ENCODE data around the gene PLEKHG4B. TPM values are rescaled to one million over a fixed set of nuclear protein-coding genes. Genes with fewer than 3 reads are reported as not detected.

Gene PLEKHG4B
- polyA plus RNA-seq, 3 donors: not detected

DNA sequence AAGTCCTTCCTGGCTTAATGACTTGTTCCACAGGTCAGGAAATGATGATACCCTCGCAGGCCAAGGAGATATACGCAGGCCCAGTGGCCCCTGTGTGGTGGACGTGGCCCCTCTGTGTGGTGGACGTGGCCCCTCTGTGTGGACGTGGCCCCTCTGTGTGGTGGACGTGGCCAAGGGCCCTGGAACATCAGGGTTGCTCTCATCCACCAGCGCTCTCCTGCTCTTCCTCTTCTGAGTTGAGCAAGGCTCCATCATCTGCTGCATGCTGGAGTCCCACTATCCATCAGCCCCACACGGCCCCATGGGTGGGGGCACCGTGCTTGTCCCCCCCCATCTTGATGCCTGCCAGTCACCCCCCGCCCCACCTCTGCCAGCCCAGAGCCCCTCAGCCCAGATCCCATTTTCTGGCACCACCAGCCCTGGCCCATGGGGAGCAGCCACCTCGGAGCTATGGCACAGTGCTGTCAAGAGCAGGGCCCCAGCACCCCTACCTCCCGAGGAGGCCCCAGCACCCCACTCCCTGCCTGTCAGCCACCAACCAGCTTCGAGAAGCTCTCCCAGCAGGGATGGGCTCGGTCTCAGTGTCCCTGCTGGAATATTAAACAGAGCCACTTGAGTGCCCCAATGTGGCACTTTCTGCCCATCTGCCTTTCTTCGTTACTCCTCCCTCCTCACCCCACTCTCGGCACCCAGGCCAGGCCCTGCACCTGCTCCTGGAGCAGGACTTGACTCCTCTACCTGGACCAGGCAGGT, 107.4 kb downstream of the PLEKHG4B start:
- Histone ChIP-seq H3K79me2 (ENCODE audit: insufficient read depth, low read length) (no peaks in the 10 kb centered on the region), H3K4me2 (replicated peaks; ENCODE audit: extremely low read depth, low read length, poor library complexity, severe bottlenecking) (no peak overlapping the region), H3K4me1 (ENCODE audit: control insufficient read depth in 1 of 2, insufficient read depth in 2 of 2, low read length in 2 of 2) (no peaks in the 10 kb centered on the region), H2AFZ (ENCODE audit: insufficient read depth, low read depth, low read length, poor library complexity, severe bottlenecking) (no peak overlapping the region), H3K36me3 (replicated peaks in 1 of 2; ENCODE audit: control insufficient read depth in 1 of 2, insufficient read depth in 2 of 2, low read length in 2 of 2) (peaks cover 10 to 12% of the 10 kb centered on the region in 2 donors), H4K20me1 (ENCODE audit: insufficient read depth, low read length) (no peaks in the 10 kb centered on the region), H3K27me3 (ENCODE audit: control insufficient read depth in 2 of 2, insufficient read depth in 2 of 2, low read length in 2 of 2) (no peaks in the 10 kb centered on the region), H3K27ac (ENCODE audit: low read depth in 1 of 2, low read length in 2 of 2) (no peak overlapping the region), H3K4me3 (replicated peaks in 1 of 3; ENCODE audit: low read depth in 2 of 3, low read length in 3 of 3) (no peak overlapping the region), H3K9me3 (replicated peaks in 1 of 2; ENCODE audit: control insufficient read depth in 1 of 2, insufficient read depth in 1 of 2, low read length in 2 of 2) (no peaks in the 10 kb centered on the region), H3K9ac (ENCODE audit: insufficient read depth, low read length, poor library complexity, severe bottlenecking) (no peak overlapping the region)
- 95% methylated on average over 14 of the region's 16 CpGs for whole genome bisulfite sequencing (ENCODE audit: insufficient coverage)
- H3K27me3 Mint-ChIP-seq (ENCODE audit: low read depth in 3 of 3): peaks cover 0 to 2% (median 2%) of the 10 kb centered on the region in 3 donors
- DNase-seq: no peak
- no peak overlapping the region for H3K4me3 Mint-ChIP-seq
- no peaks in the 10 kb centered on the region for H3K4me1 Mint-ChIP-seq
- TF ChIP-seq CTCF (IDR thresholded peaks at IDR 0.05): no peak
- H3K27ac Mint-ChIP-seq: no peak overlapping the region
- no peaks in the 10 kb centered on the region for H3K9me3 Mint-ChIP-seq
- H3K36me3 Mint-ChIP-seq: peaks cover 9 to 13% of the 10 kb centered on the region in 2 donors
- intact Hi-C loops (cut with micrococcal nuclease): no loop called here

DNA sequence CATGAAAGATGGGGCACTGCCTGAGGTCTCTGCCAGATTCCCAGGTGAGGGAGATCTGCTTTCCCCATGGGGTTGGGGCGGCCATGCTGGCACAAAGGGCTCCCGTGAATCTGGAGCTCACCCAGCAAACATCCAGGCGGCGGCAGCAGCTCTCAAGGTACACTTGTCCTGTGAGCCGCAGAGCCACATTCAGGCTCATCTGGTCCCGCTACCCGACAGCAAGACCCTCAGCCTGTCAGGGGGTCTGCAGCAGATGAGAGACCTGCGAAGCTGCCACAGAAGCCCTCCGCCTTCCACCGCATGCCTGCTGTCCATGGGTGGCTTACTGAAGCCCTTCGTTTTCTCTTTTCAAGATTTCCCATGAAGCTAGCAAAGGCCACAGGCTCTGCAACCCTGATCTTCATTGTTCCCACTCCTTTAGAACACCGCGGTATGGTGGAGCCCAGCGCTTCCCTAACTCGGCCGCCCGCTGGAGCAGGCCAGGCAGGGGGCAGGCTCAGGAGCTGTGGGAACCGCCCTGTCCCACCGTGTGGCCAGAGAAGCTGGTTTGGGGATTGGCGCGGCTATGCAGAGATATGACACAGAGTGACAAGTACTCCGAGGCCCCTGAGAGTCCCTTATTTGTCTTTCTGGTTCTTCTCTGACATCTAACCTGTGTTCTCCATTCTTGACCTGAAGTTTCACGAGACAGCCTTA, 108.1 kb downstream of the PLEKHG4B start:
- Histone ChIP-seq H3K36me3 (replicated peaks in 1 of 2; ENCODE audit: control insufficient read depth in 1 of 2, insufficient read depth in 2 of 2, low read length in 2 of 2) (peaks cover 16 to 19% of the 10 kb centered on the region in 2 donors), H3K4me1 (ENCODE audit: control insufficient read depth in 1 of 2, insufficient read depth in 2 of 2, low read length in 2 of 2) (no peaks in the 10 kb centered on the region), H3K27me3 (ENCODE audit: control insufficient read depth in 2 of 2, insufficient read depth in 2 of 2, low read length in 2 of 2) (no peaks in the 10 kb centered on the region), H3K9ac (ENCODE audit: insufficient read depth, low read length, poor library complexity, severe bottlenecking) (no peak overlapping the region), H3K27ac (ENCODE audit: low read depth in 1 of 2, low read length in 2 of 2) (no peak overlapping the region), H3K9me3 (replicated peaks in 1 of 2; ENCODE audit: control insufficient read depth in 1 of 2, insufficient read depth in 1 of 2, low read length in 2 of 2) (no peaks in the 10 kb centered on the region), H3K4me2 (replicated peaks; ENCODE audit: extremely low read depth, low read length, poor library complexity, severe bottlenecking) (no peak overlapping the region), H4K20me1 (ENCODE audit: insufficient read depth, low read length) (no peaks in the 10 kb centered on the region), H3K79me2 (ENCODE audit: insufficient read depth, low read length) (no peaks in the 10 kb centered on the region), H3K4me3 (replicated peaks in 1 of 3; ENCODE audit: low read depth in 2 of 3, low read length in 3 of 3) (no peak overlapping the region), H2AFZ (ENCODE audit: insufficient read depth, low read depth, low read length, poor library complexity, severe bottlenecking) (no peak overlapping the region)
- peak overlapping the region in 1 of 7 donors; percentile 32 for H3K27ac Mint-ChIP-seq
- intact Hi-C loops (cut with micrococcal nuclease): no loop called here
- no peak for DNase-seq
- TF ChIP-seq CTCF (IDR thresholded peaks at IDR 0.05): no peak
- H3K27me3 Mint-ChIP-seq (ENCODE audit: low read depth in 3 of 3): peaks cover 0 to 2% (median 0%) of the 10 kb centered on the region in 3 donors
- H3K4me1 Mint-ChIP-seq: no peaks in the 10 kb centered on the region
- no peaks in the 10 kb centered on the region for H3K9me3 Mint-ChIP-seq
- H3K36me3 Mint-ChIP-seq: peaks cover 16 to 19% of the 10 kb centered on the region in 2 donors
- no peak overlapping the region for H3K4me3 Mint-ChIP-seq
- 93% methylated on average over 21 of the region's 23 CpGs for WGBS (ENCODE audit: insufficient coverage)

Data from CD14-positive monocyte (primary cell).